GM10266 (cell line): Measurements from ENCODE around the gene SLC4A2.

Experiments used
- DNase-seq: peaks from one replicate; pipeline ENCODE4 v3.0.0; 2012; ENCODE audit errors: extremely low spot score
- TF ChIP-seq, protein P1 (sequence below): IDR thresholded peaks from 2 replicates; pipeline ENCODE4 v1.5.1; 2012; ENCODE audit warnings: mild to moderate bottlenecking, low read depth; ENCODE audit not compliant: control insufficient read depth, insufficient read depth; ENCODE audit errors: missing control alignments

Gene SLC4A2

DNA sequence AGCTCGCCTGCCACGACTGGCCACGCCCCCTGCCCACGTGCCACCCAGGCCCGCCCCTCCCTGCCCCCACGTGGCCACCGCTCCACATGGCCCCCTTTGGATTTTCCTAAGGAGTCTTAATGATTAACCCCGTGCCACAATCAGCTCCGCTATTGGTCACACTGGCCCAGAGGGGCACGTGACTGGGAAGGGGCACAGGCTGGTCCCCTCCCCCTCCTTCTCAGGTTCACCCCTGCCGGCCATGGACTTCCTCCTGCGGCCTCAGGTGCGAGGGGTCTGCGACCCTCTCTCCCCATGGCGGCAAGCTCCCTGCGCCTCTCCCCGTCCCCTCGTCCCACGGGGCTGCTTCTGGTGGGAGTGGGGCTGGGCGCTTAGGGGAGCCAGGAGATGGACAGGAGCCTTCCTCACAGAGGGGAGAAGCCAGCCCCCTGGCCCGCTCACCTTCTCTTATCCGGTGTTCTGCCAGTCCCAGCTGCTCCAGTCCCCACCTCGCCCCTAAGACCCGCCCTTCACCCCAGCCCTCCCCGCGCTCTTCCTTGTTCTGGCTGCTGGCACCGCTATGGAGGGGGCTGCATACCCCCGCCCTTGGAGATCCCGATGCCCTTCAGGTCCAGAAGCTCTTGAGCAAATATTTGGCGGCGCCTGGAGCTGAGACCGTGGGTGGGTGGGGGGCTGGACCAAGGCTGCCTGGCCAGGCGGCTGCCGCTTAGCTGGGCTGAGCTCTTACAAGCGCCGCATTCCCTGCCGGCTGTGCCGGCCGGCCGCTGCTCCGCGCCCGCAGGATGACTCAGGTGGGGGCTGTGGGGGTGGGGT lies 3.2 kb downstream of the SLC4A2 start:
- TF ChIP-seq, protein P1, sequence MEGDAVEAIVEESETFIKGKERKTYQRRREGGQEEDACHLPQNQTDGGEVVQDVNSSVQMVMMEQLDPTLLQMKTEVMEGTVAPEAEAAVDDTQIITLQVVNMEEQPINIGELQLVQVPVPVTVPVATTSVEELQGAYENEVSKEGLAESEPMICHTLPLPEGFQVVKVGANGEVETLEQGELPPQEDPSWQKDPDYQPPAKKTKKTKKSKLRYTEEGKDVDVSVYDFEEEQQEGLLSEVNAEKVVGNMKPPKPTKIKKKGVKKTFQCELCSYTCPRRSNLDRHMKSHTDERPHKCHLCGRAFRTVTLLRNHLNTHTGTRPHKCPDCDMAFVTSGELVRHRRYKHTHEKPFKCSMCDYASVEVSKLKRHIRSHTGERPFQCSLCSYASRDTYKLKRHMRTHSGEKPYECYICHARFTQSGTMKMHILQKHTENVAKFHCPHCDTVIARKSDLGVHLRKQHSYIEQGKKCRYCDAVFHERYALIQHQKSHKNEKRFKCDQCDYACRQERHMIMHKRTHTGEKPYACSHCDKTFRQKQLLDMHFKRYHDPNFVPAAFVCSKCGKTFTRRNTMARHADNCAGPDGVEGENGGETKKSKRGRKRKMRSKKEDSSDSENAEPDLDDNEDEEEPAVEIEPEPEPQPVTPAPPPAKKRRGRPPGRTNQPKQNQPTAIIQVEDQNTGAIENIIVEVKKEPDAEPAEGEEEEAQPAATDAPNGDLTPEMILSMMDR: no peak
- DNase-seq: no peak

DNA sequence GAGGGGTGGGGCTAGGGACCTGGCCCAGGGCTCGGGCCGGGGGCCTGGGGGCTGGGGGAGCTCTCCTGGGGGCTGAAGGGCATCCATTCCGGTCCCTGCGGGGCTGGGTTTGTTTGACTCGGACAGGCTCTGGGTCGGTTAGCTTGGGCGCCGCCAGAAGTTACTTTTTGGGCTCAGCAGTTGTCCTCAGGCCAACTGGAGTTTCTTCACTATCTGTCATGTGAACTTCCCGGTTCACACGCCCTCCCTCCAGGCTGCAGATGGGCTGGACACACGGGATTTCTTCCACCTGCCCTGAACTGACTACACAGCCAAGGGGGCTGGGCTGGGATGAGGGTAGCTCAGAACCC lies 3.8 kb downstream of the SLC4A2 start:
- DNase-seq: no peak
- TF ChIP-seq, protein P1: no peak

DNA sequence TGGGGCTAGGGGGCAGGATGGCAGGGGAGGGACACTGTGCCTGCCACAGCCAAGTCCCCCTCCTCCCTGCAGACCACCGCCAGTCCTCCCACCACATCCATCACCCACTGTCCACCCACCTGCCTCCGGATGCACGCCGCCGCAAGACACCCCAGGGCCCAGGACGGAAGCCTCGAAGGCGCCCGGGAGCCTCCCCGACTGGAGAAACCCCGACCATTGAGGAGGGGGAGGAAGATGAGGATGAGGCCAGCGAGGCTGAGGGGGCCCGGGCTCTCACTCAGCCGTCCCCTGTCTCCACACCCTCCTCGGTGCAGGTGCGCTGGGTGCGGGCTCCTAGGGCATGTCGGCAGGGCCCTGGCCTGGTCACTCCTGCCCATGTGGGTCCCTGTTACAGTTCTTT lies 5.1 kb downstream of the SLC4A2 start:
- TF ChIP-seq, protein P1: no peak
- no peak for DNase-seq

DNA sequence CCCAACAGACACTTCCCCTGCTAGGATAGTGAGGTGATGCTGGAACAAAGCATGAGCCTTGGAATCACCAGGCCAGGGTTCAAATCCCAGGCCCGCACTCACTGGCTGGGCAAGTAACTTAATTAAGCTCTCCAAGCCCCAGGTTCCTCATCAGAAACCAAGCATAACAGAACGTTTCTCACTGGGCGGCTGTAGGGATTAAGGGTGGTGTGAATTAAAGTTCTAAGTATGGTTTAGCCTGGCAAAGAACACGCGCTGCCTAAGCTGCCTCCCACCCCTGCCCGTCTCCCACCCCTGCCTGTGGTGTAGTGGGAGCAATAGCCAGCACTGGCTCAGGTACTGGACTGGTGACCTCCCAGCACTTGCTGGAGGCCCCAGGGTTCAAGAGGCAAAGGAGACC lies 5.6 kb downstream of the SLC4A2 start:
- no peak for DNase-seq
- TF ChIP-seq, protein P1: no peak

DNA sequence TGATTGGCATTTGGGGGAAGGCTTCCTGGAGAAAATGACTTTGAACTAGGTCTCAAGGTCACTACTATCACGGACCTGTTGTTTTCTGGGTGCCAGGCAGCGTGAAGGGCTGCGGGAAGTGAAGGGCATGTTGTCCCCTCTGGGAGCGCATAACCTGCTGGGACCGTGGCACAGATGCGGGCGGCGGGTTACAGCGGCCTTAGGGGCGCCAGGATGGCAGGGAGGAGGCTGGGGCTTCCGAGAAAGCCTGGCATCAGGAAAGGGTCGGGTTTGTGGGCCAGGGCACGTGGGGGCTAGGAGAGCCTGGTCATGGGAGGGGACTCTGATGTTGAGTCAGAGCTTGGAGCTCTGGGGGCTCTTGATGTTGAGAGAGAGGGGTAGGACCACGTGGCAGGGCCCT lies 6.1 kb downstream of the SLC4A2 start:
- DNase-seq: no peak
- TF ChIP-seq, protein P1: no peak

DNA sequence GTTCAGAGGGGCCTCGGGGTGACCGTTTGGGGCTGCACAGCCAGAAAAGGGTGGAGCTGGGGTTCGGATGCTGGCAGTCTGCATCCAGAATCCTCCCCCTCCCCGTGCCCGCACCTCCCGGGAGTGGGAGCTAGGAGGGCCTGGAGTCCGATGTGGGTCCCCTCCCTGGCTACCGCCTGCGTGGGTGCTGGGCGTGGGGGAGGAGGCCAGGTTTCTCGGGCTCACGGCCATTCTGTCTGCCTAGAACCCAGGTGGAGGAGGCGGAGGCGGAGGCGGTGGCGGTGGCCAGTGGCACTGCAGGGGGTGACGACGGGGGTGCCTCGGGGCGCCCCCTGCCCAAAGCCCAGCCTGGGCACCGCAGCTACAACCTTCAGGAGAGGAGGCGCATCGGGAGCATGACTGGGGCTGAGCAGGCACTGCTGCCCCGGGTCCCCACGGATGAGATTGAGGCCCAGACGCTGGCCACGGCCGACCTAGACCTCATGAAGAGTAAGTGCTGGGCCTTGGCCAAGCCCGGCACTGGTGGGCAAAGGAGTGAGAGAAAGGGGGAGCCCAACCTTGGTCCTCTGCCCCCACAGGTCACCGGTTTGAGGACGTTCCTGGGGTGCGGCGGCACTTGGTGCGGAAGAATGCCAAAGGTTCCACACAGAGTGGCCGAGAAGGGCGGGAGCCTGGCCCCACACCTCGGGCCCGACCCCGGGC lies 7.0 kb downstream of the SLC4A2 start:
- no peak for DNase-seq

More for the DNA sequence above, 7.0 kb downstream of the SLC4A2 start:
- TF ChIP-seq, protein P1: no peak
